Dendritic cell treated with granulocyte-macrophage colony-stimulating factor and Interleukin-4, amounts not matched to agents 40 ng/mL and 50 ng/mL, for 4 days (primary cell): ENCODE data around the gene MYO1E.
"Not testable (repeated sequence)": the region's sequence is repeated elsewhere in the genome, so short reads cannot be mapped to it uniquely, and the experiment has no call there.

Source experiments
- H3K27ac Mint-ChIP-seq: one replicate; pipeline ENCODE4 v1.8.0; 2022; ENCODE audit warnings: mild to moderate bottlenecking, mixed read lengths
- H3K27me3 Mint-ChIP-seq: one replicate; pipeline ENCODE4 v1.8.0; 2022; ENCODE audit warnings: mild to moderate bottlenecking, mixed read lengths
- H3K36me3 Mint-ChIP-seq: one replicate; pipeline ENCODE4 v1.8.0; 2022; ENCODE audit warnings: low read depth, mixed read lengths
- H3K4me1 Mint-ChIP-seq: one replicate; pipeline ENCODE4 v1.8.0; 2022; ENCODE audit warnings: low read depth, mixed read lengths
- H3K4me3 Mint-ChIP-seq: one replicate; pipeline ENCODE4 v1.8.0; 2022; ENCODE audit warnings: mild to moderate bottlenecking, moderate library complexity, mixed read lengths
- H3K9me3 Mint-ChIP-seq: one replicate; pipeline ENCODE4 v1.8.0; 2022; ENCODE audit warnings: mixed read lengths
- intact Hi-C: fragments of 100-400 bp; cut with micrococcal nuclease; formaldehyde crosslinking; loops from one replicate; pipeline ENCODE4 v1.15.0; 2022

The MYO1E gene

GRCh38 chr15:59133929-59134427 lies 238.7 kb downstream of the MYO1E start:
- H3K27ac Mint-ChIP-seq = no peak overlapping the region
- peaks cover 19% of the 10 kb centered on the region for H3K4me1 Mint-ChIP-seq
- intact Hi-C loops = no loop called here
- peaks cover 100% of the 10 kb centered on the region for H3K36me3 Mint-ChIP-seq
- H3K27me3 Mint-ChIP-seq = no peaks in the 10 kb centered on the region
- H3K9me3 Mint-ChIP-seq = peaks cover 20% of the 10 kb centered on the region
- H3K4me3 Mint-ChIP-seq = no peak overlapping the region

GRCh38 chr15:59131969-59132562 lies 240.6 kb downstream of the MYO1E start:
- no peaks in the 10 kb centered on the region for H3K27me3 Mint-ChIP-seq
- intact Hi-C loops = no loop called here
- H3K9me3 Mint-ChIP-seq = peaks cover 31% of the 10 kb centered on the region
- H3K27ac Mint-ChIP-seq = no peak overlapping the region
- H3K4me1 Mint-ChIP-seq = peaks cover 21% of the 10 kb centered on the region
- peaks cover 95% of the 10 kb centered on the region for H3K36me3 Mint-ChIP-seq
- H3K4me3 Mint-ChIP-seq = no peak overlapping the region

GRCh38 chr15:59131456-59131855 lies 241.2 kb downstream of the MYO1E start:
- peaks cover 92% of the 10 kb centered on the region for H3K36me3 Mint-ChIP-seq
- H3K27me3 Mint-ChIP-seq = no peaks in the 10 kb centered on the region
- intact Hi-C loops = no loop called here
- H3K27ac Mint-ChIP-seq = no peak overlapping the region
- no peak overlapping the region for H3K4me3 Mint-ChIP-seq
- peaks cover 23% of the 10 kb centered on the region for H3K4me1 Mint-ChIP-seq
- H3K9me3 Mint-ChIP-seq = peaks cover 31% of the 10 kb centered on the region

- Mint-ChIP-seq H3K36me3 (peaks cover 50% of the 10 kb centered on the region), H3K9me3 (peaks cover 31% of the 10 kb centered on the region), H3K27ac (peak overlapping the region; percentile 46), H3K4me1 (peaks cover 23% of the 10 kb centered on the region)
- H3K27me3 Mint-ChIP-seq, intact Hi-C loops, H3K4me3 Mint-ChIP-seq: not testable (repeated sequence)
These were observed 245.4 kb downstream of the MYO1E start for GRCh38 chr15:59127255-59127654.

DNA sequence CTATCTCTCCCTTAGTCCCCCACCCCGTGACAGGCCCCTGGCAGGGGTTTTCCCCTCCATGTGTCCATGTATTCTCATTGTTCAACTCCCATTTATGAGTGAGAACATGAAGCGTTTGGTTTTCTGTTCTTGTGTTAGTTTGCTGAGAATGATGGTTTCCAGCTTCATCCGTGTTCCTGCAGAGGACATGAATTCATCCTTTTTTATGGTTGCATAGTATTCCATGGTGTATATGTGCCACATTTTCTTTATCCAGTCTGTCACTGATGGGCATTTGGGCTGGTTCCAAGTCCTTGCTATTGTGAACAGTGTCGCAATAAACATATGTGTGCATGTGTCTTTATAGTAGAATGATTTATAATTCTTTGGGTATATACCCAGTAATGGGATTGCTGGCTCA lies 247.0 kb downstream of the MYO1E start:
- H3K27ac Mint-ChIP-seq, H3K4me3 Mint-ChIP-seq, intact Hi-C loops, H3K27me3 Mint-ChIP-seq: not testable (repeated sequence)
- Mint-ChIP-seq H3K36me3 (peaks cover 34% of the 10 kb centered on the region), H3K9me3 (peaks cover 28% of the 10 kb centered on the region), H3K4me1 (peaks cover 23% of the 10 kb centered on the region)

DNA sequence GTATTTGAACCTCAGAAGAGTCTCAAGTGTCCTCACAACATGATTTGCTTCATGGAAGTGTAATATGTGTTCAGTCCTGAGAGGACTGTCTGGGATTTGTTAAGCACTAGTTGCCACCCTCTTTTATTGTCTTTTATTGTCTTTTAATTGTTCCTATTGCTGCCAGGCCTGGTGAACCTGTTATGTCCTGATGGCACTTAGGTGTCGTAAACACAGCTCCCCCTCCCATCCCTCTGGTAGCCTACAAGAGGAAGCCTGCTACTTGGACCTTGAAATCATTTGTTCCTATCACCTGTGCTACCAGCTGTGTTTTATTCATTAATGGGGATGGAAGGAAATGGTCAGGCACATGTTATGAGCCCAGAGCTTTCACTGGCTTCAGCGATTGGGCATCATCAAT lies 248.4 kb downstream of the MYO1E start:
- Mint-ChIP-seq H3K4me3 (no peak overlapping the region), H3K27me3 (no peaks in the 10 kb centered on the region), H3K9me3 (peaks cover 14% of the 10 kb centered on the region), H3K36me3 (peaks cover 20% of the 10 kb centered on the region), H3K4me1 (peaks cover 23% of the 10 kb centered on the region), H3K27ac (no peak overlapping the region)
- intact Hi-C loops = no loop called here

DNA sequence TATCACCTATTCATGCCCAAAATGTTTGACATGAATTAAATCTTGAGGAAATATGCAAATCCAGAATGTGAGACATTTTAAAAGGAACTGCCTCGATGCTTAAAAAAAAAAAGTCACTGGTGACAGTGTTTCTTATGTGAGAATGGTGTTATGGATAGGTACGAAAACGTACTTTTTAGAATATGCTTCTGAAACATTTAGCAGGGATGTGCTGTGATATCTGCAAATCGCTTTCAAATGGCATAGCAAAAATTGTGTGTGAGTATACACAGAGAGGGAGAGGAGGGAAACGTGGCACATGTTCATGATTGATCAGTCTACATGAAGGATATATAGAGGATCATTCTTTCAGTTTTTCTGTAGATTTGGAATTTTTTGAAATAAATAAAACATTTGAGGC lies 251.7 kb downstream of the MYO1E start:
- H3K36me3 Mint-ChIP-seq = peaks cover 26% of the 10 kb centered on the region
- H3K27ac Mint-ChIP-seq = no peak overlapping the region
- no peaks in the 10 kb centered on the region for H3K27me3 Mint-ChIP-seq
- no peaks in the 10 kb centered on the region for H3K9me3 Mint-ChIP-seq
- H3K4me1 Mint-ChIP-seq = no peaks in the 10 kb centered on the region
- no peak overlapping the region for H3K4me3 Mint-ChIP-seq
- intact Hi-C loops = no loop called here

DNA sequence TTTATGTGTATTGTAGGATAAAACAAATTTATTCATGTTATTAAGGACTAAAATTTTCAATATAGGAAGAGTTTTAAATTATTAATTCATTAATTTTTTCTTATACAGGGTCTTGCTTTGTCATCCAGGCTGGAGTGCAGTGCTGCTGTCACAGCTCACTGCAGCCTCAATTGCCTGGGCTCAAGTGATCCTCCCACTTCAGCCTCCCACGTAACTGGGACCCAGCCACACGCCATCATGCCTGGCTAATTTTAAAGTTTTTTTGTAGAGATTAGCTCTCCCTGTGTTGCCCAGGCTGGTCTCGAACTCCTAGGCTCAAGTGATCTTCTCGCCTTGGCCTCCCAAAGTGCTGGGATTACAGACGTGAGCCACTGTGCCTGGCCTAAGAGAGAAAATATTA lies 253.0 kb downstream of the MYO1E start:
- Mint-ChIP-seq H3K9me3 (no peaks in the 10 kb centered on the region), H3K27me3 (no peaks in the 10 kb centered on the region), H3K4me3 (no peak overlapping the region), H3K4me1 (peaks cover 3% of the 10 kb centered on the region), H3K27ac (no peak overlapping the region), H3K36me3 (peaks cover 36% of the 10 kb centered on the region)
- intact Hi-C loops = no loop called here

- intact Hi-C loops = no loop called here
- no peaks in the 10 kb centered on the region for H3K9me3 Mint-ChIP-seq
- H3K36me3 Mint-ChIP-seq = peaks cover 41% of the 10 kb centered on the region
- peaks cover 5% of the 10 kb centered on the region for H3K4me1 Mint-ChIP-seq
- no peak overlapping the region for H3K27ac Mint-ChIP-seq
- no peaks in the 10 kb centered on the region for H3K27me3 Mint-ChIP-seq
- H3K4me3 Mint-ChIP-seq = no peak overlapping the region
These were observed 255.9 kb downstream of the MYO1E start for GRCh38 chr15:59116771-59117170.

GRCh38 chr15:59116141-59116540 lies 256.5 kb downstream of the MYO1E start:
- Mint-ChIP-seq H3K27me3 (no peaks in the 10 kb centered on the region), H3K4me1 (peaks cover 5% of the 10 kb centered on the region), H3K9me3 (no peaks in the 10 kb centered on the region), H3K36me3 (peaks cover 41% of the 10 kb centered on the region), H3K4me3 (no peak overlapping the region), H3K27ac (no peak overlapping the region)
- intact Hi-C loops = no loop called here

- Mint-ChIP-seq H3K4me1 (peaks cover 5% of the 10 kb centered on the region), H3K27ac (no peak overlapping the region), H3K36me3 (peaks cover 41% of the 10 kb centered on the region), H3K27me3 (no peaks in the 10 kb centered on the region), H3K4me3 (no peak overlapping the region), H3K9me3 (no peaks in the 10 kb centered on the region)
- intact Hi-C loops = no loop called here
These were observed 257.6 kb downstream of the MYO1E start for GRCh38 chr15:59115047-59115446.

GRCh38 chr15:59111251-59111650 lies 261.4 kb downstream of the MYO1E start:
- H3K4me1 Mint-ChIP-seq = peaks cover 5% of the 10 kb centered on the region
- H3K9me3 Mint-ChIP-seq = no peaks in the 10 kb centered on the region
- peaks cover 29% of the 10 kb centered on the region for H3K36me3 Mint-ChIP-seq
- no peak overlapping the region for H3K4me3 Mint-ChIP-seq
- intact Hi-C loops = no loop called here
- no peaks in the 10 kb centered on the region for H3K27me3 Mint-ChIP-seq
- no peak overlapping the region for H3K27ac Mint-ChIP-seq

GRCh38 chr15:59105854-59106253 lies 266.8 kb downstream of the MYO1E start:
- Mint-ChIP-seq H3K36me3 (peaks cover 23% of the 10 kb centered on the region), H3K4me3 (peak overlapping the region; percentile 84), H3K27me3 (no peaks in the 10 kb centered on the region), H3K27ac (peak overlapping the region; percentile 97), H3K4me1 (peaks cover 24% of the 10 kb centered on the region), H3K9me3 (no peaks in the 10 kb centered on the region)
- intact Hi-C loops = loop anchor here (5.0 to 10.0 kb wide), 2 partner anchors 121 to 174 kb away; partner anchors contain the start of genes RNF111 and SLTM

- H3K4me1 Mint-ChIP-seq = peaks cover 24% of the 10 kb centered on the region
- H3K9me3 Mint-ChIP-seq = no peaks in the 10 kb centered on the region
- peak within 1 kb of the TSS; percentile 84 for H3K4me3 Mint-ChIP-seq
- H3K27ac Mint-ChIP-seq = peak within 1 kb of the TSS; percentile 97
- intact Hi-C loops = loop anchor here (5.0 to 10.0 kb wide), 2 partner anchors 120 to 173 kb away; partner anchors contain the start of genes RNF111 and SLTM
- H3K36me3 Mint-ChIP-seq = peaks cover 31% of the 10 kb centered on the region
- no peaks in the 10 kb centered on the region for H3K27me3 Mint-ChIP-seq
These were observed 267.5 kb downstream of the MYO1E start, which contains the start of gene CCNB2 for GRCh38 chr15:59104912-59105732. Gene CCNB2, plus strand, starts transcription at chr15:59105146. Its CDS starts 123 bp downstream, at chr15:59105269.
